GM12878 (cell line): Measurements from ENCODE around the gene SLC25A17. TPM values are rescaled to one million over a fixed set of nuclear protein-coding genes. Genes with fewer than 3 reads are reported as not detected.

ENCODE experiments used
- ATAC-seq: fragments of 200-7000 bp; cut with Tn5 transposase; 3 replicates; pipeline ENCODE4 v1.9.1; 2020; ENCODE audit warnings: mild to moderate bottlenecking, moderate library complexity
- BruUV-seq: library from RNA; stranded (reverse); fragments of 400-500 nt; replicated peaks from 2 replicates; lab custom pipeline; 2021; lab: Mats Ljungman, UMichigan
- CTCF ChIA-PET: fragments of 300-600 bp; sonication (Branson Sonifier 250); formaldehyde crosslinking; extraction: SDS; loops from one replicate; lab custom pipeline; 2021; ENCODE audit warnings: inconsistent platforms; lab: Yijun Ruan, JAX
- POLR2A ChIA-PET: fragments of 350-600 bp; formaldehyde crosslinking; extraction: SDS; loops from one replicate; lab custom pipeline; 2021; ENCODE audit warnings: inconsistent platforms; lab: Charles Lee
- RAD21 ChIA-PET: fragments of 300-600 bp; sonication (Branson Sonifier 250); formaldehyde crosslinking; loops from one replicate; lab custom pipeline; 2023; ENCODE audit warnings: antibody characterized with exemption; ENCODE audit not compliant: unreplicated experiment; lab: Charles Lee
- SMC1A ChIA-PET: fragments of 300-600 bp; sonication (Branson Sonifier 250); formaldehyde crosslinking; loops from one replicate; lab custom pipeline; 2023; ENCODE audit not compliant: unreplicated experiment, uncharacterized antibody; lab: Charles Lee
- DNase-seq: peaks from one replicate; pipeline ENCODE4 v3.0.0-alpha.2; 2011; ENCODE audit warnings: low read depth, low spot score
- FAIRE-seq: peaks from 3 replicates; lab custom pipeline; 2011; peaks lifted over from hg19 to GRCh38; lab: Jason Lieb, UNC
- H2AFZ ChIP-seq: 2 replicates; pipeline ENCODE4 v1.6.0; 2011; ENCODE audit warnings: low read depth, low read length, control low read depth; ENCODE audit not compliant: control insufficient read depth
- H3K27ac ChIP-seq: 2 replicates; pipeline ENCODE4 v1.5.1; 2011; ENCODE audit warnings: control low read depth; ENCODE audit not compliant: control insufficient read depth, insufficient read depth
- H3K27me3 ChIP-seq, 2 experiments: replicated peaks in 1 of 2; 2 replicates each; pipeline versions ENCODE4 v1.6.0 to v1.6.1; 2011; ENCODE audit warnings: low read length in 1 of 2; ENCODE audit not compliant: control insufficient read depth in 2 of 2, insufficient read depth in 2 of 2
- H3K36me3 ChIP-seq, 2 experiments: 2 replicates each; pipeline ENCODE4 v1.5.1; 2011; ENCODE audit warnings: low read length in 1 of 2; ENCODE audit not compliant: control insufficient read depth in 2 of 2, insufficient read depth in 2 of 2
- H3K4me1 ChIP-seq: 2 replicates; pipeline ENCODE4 v1.6.1; 2011; ENCODE audit warnings: mild to moderate bottlenecking, low read length, moderate library complexity, mixed read lengths; ENCODE audit not compliant: control insufficient read depth, insufficient read depth
- H3K4me2 ChIP-seq: 2 replicates; pipeline ENCODE4 v1.6.0; 2011; ENCODE audit warnings: control low read depth; ENCODE audit not compliant: control insufficient read depth, insufficient read depth
- H3K4me3 ChIP-seq: fragments of 200-600 bp; sonication (generic); 2 replicates; pipeline ENCODE4 v1.5.1; 2016
- H3K79me2 ChIP-seq: 2 replicates; pipeline ENCODE4 v1.6.0; 2011; ENCODE audit warnings: low read length; ENCODE audit not compliant: control insufficient read depth, insufficient read depth
- H3K9ac ChIP-seq: 2 replicates; pipeline ENCODE4 v1.8.0; 2011; ENCODE audit warnings: low read length, control low read depth, mixed read lengths; ENCODE audit not compliant: control insufficient read depth, insufficient read depth
- H3K9me3 ChIP-seq: replicated peaks from 3 replicates; pipeline ENCODE4 v1.5.1; 2011; ENCODE audit warnings: mild to moderate bottlenecking, low read length; ENCODE audit not compliant: control insufficient read depth, insufficient read depth
- H4K20me1 ChIP-seq: 2 replicates; pipeline ENCODE4 v1.6.0; 2011; ENCODE audit not compliant: control insufficient read depth, insufficient read depth
- BRCA1 ChIP-seq: IDR thresholded peaks from 2 replicates; pipeline ENCODE4 v1.6.1; 2011; ENCODE audit warnings: low read depth, low read length, improper control_type of control experiment
- ESRRA ChIP-seq: IDR thresholded peaks from 2 replicates; pipeline ENCODE4 v1.6.1; 2012; ENCODE audit warnings: mild to moderate bottlenecking, low read length, improper control_type of control experiment
- FOS ChIP-seq: IDR thresholded peaks from 3 replicates; pipeline ENCODE4 v1.6.1; 2011; ENCODE audit warnings: borderline replicate concordance; ENCODE audit not compliant: insufficient read length; ENCODE audit errors: extremely low read depth
- MEF2B ChIP-seq: fragments of 450-650 bp; IDR thresholded peaks from 2 replicates; pipeline ENCODE4 v1.6.1; 2018; ENCODE audit warnings: mild to moderate bottlenecking, moderate library complexity; ENCODE audit not compliant: partially characterized antibody, poor library complexity, severe bottlenecking
- SPI1 ChIP-seq: IDR thresholded peaks from 2 replicates; pipeline ENCODE4 v1.6.1; 2011; ENCODE audit warnings: low read depth, mild to moderate bottlenecking, low read length, moderate library complexity, borderline replicate concordance; ENCODE audit not compliant: insufficient read depth
- SUZ12 ChIP-seq: fragments of 200-600 bp; sonication (generic); IDR thresholded peaks from one replicate; pipeline ENCODE4 v1.6.1; 2018; ENCODE audit warnings: antibody characterized with exemption, mild to moderate bottlenecking; ENCODE audit not compliant: unreplicated experiment
- WRNIP1 ChIP-seq: IDR thresholded peaks from 2 replicates; pipeline ENCODE4 v1.6.1; 2011; ENCODE audit warnings: low read depth, low read length, improper control_type of control experiment, borderline replicate concordance
- ZNF274 ChIP-seq: IDR thresholded peaks from one replicate; pipeline ENCODE4 v1.8.0; 2011; ENCODE audit not compliant: insufficient read length, insufficient read depth
- WGBS: methylation state at CpG from one replicate; pipeline ENCODE4 v1.1.6; 2016; ENCODE audit warnings: low lambda C conversion rate; ENCODE audit not compliant: insufficient replicate concordance, insufficient coverage; ENCODE audit errors: missing lambda C conversion rate; 5-methylcytosine and 5-hydroxymethylcytosine counted together
- in situ Hi-C: fragments of 300-500 bp; cut with MboI; formaldehyde crosslinking; loops from 9 replicates; pipeline ENCODE4 v1.14.3; 2018; ENCODE audit warnings: mixed read lengths
- intact Hi-C: fragments of 100-400 bp; cut with micrococcal nuclease; formaldehyde crosslinking; loops from one replicate; pipeline ENCODE4 v1.14.2; 2022; ENCODE audit not compliant: unreplicated experiment
- polyA plus RNA-seq, 11 experiments: library from polyadenylated mRNA; depleted of rRNA in 4 of 11; unstranded in 6 of 11; stranded (reverse) in 5 of 11; fragments of >200 nt; fragmentation: Nextera tagmentation in 4 of 11; fragmentation: Illumina TruSeq in 1 of 11; extraction: Ambion mirVana in 4 of 11; extraction: Trizol in 1 of 11; gene quantifications; 1 replicate in 1 of 11; 2 replicates in 10 of 11; pipeline versions ENCODE4 v1.2.1 to v1.2.3, GENCODE V29; 2011 to 2016; ENCODE audit warnings: inconsistent platforms in 2 of 11, missing spikeins in 2 of 11, low read depth in 1 of 11
- total RNA-seq, 4 experiments: library from RNA; depleted of rRNA in 3 of 4; stranded (reverse); fragments of >200 nt in 3 of 4; fragmentation: Illumina TruSeq in 1 of 4; extraction: Trizol in 1 of 4; gene quantifications; 2 replicates each; pipeline versions ENCODE4 v1.2.1 to v1.2.3, GENCODE V29; 2013 to 2021
- TF ChIP-seq, protein P1 (sequence below): IDR thresholded peaks from 2 replicates; pipeline ENCODE4 v1.6.1; 2011; ENCODE audit warnings: low read depth, low read length, improper control_type of control experiment, borderline replicate concordance
- TF ChIP-seq, protein P2 (sequence below): IDR thresholded peaks from 2 replicates; pipeline ENCODE4 v1.6.1; 2011; ENCODE audit warnings: low read depth, mild to moderate bottlenecking, low read length, moderate library complexity, borderline replicate concordance; ENCODE audit errors: extremely low read depth
- TF ChIP-seq, protein P3 (sequence below): IDR thresholded peaks from 2 replicates; pipeline ENCODE4 v1.6.1; 2012; ENCODE audit warnings: low read depth, low read length, improper control_type of control experiment
- TF ChIP-seq, protein P4 (sequence below): IDR thresholded peaks from 2 replicates; pipeline ENCODE4 v1.6.1; 2011; ENCODE audit warnings: borderline replicate concordance, low read depth, mild to moderate bottlenecking, moderate library complexity, low read length; ENCODE audit not compliant: insufficient read depth, poor library complexity, severe bottlenecking

Gene SLC25A17
- total and polyA plus RNA-seq, 10 of the 15 experiments (the other 5 are each of a cell fraction or from before 2014, with no cell fraction given) = 37.5 to 113 (median 62.3) TPM

DNA sequence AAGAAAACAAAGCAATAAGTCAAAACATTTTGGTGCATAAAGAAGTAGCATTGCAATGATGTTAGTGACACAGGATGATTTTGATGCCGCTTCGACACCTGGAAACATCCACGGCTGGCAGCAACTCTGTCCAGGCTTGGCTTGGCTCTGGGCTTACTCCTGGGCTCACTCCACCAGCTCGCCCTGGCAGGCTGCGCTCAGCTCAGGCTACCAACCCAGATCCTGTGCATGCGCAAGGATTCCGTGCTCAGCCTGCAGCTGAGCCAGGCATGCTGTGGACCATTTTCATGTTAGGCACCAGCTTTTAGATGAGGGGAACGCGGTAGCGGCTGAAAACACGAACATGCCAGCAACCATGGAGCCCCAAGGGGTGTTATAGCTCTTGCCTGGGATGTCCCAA lies 66.0 kb downstream of the SLC25A17 start:
- BruUV-seq = no TSS peak
- intact Hi-C loops = no loop called here
- H3K27me3 ChIP-seq = no peaks in the 10 kb centered on the region
- FAIRE-seq = no peak
- no peaks in the 10 kb centered on the region for H3K36me3 ChIP-seq
- H4K20me1 ChIP-seq = no peaks in the 10 kb centered on the region
- in situ Hi-C loops = no loop called here
- H3K9me3 ChIP-seq = no peaks in the 10 kb centered on the region; the same call in 2 of the 3 replicates
- 81% methylated on average over 11 of the region's 11 CpGs for WGBS
- no peak overlapping the region for H3K4me2 ChIP-seq
- no peaks in the 10 kb centered on the region for H3K79me2 ChIP-seq
- ATAC-seq = no peak
- POLR2A ChIA-PET = interaction anchor here (0.5 to 1.1 kb wide), 2 partner anchors 17 to 69 kb away, joined by 4 to 8 read pairs; no protein-coding TSS in a partner anchor
- no peak overlapping the region for H3K9ac ChIP-seq
- RAD21 ChIA-PET = no interaction called here
- H3K4me1 ChIP-seq = no peaks in the 10 kb centered on the region
- no peak overlapping the region for H3K4me3 ChIP-seq
- DNase-seq = no peak
- SMC1A ChIA-PET = no interaction called here
- no peak overlapping the region for H2AFZ ChIP-seq
- no peak overlapping the region for H3K27ac ChIP-seq
- TF ChIP-seq ZNF274 (no peak), BRCA1 (no peak), SPI1 (no peak), MEF2B (no peak), FOS (no peak), WRNIP1 (no peak), SUZ12 (no peak), ESRRA (no peak)
- TF ChIP-seq, protein P1, sequence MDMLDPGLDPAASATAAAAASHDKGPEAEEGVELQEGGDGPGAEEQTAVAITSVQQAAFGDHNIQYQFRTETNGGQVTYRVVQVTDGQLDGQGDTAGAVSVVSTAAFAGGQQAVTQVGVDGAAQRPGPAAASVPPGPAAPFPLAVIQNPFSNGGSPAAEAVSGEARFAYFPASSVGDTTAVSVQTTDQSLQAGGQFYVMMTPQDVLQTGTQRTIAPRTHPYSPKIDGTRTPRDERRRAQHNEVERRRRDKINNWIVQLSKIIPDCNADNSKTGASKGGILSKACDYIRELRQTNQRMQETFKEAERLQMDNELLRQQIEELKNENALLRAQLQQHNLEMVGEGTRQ = no peak
- TF ChIP-seq, protein P2, sequence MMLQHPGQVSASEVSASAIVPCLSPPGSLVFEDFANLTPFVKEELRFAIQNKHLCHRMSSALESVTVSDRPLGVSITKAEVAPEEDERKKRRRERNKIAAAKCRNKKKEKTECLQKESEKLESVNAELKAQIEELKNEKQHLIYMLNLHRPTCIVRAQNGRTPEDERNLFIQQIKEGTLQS = no peak
- TF ChIP-seq, protein P3, sequence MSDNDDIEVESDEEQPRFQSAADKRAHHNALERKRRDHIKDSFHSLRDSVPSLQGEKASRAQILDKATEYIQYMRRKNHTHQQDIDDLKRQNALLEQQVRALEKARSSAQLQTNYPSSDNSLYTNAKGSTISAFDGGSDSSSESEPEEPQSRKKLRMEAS = no peak
- TF ChIP-seq, protein P4, sequence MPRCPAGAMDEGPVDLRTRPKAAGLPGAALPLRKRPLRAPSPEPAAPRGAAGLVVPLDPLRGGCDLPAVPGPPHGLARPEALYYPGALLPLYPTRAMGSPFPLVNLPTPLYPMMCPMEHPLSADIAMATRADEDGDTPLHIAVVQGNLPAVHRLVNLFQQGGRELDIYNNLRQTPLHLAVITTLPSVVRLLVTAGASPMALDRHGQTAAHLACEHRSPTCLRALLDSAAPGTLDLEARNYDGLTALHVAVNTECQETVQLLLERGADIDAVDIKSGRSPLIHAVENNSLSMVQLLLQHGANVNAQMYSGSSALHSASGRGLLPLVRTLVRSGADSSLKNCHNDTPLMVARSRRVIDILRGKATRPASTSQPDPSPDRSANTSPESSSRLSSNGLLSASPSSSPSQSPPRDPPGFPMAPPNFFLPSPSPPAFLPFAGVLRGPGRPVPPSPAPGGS = no peak
- CTCF ChIA-PET = no interaction called here
